Loucy (cell line): Measurements from ENCODE around the gene RPL31.

Source experiments
- H2AFZ ChIP-seq: fragments of 200-600 bp; sonication (generic); 2 replicates; pipeline ENCODE4 v1.6.0; 2016; ENCODE audit warnings: antibody characterized with exemption, mild to moderate bottlenecking, low read length, moderate library complexity
- H3F3A ChIP-seq: fragments of 200-600 bp; 2 replicates; pipeline ENCODE4 v1.6.0; 2016; ENCODE audit warnings: antibody characterized with exemption, low read depth, mild to moderate bottlenecking
- H3K27me3 ChIP-seq: fragments of 200-600 bp; sonication (generic); 2 replicates; pipeline ENCODE4 v1.6.1; 2014; ENCODE audit warnings: low read length, mild to moderate bottlenecking; ENCODE audit not compliant: insufficient read depth, poor library complexity, severe bottlenecking
- H3K36me3 ChIP-seq: fragments of 200-600 bp; sonication (generic); 2 replicates; pipeline ENCODE4 v1.6.1; 2016; ENCODE audit warnings: low read length; ENCODE audit not compliant: insufficient read depth
- H3K4me1 ChIP-seq: fragments of 200-600 bp; sonication (generic); 2 replicates; pipeline ENCODE4 v1.5.1; 2014; ENCODE audit warnings: low read length, mild to moderate bottlenecking; ENCODE audit not compliant: insufficient read depth, poor library complexity, severe bottlenecking
- H3K4me2 ChIP-seq: fragments of 200-600 bp; sonication (generic); 2 replicates; pipeline ENCODE4 v1.6.0; 2014; ENCODE audit warnings: antibody characterized with exemption, low read length, low read depth, mild to moderate bottlenecking; ENCODE audit not compliant: poor library complexity, severe bottlenecking
- H3K4me3 ChIP-seq: fragments of 200-600 bp; sonication (generic); 2 replicates; pipeline ENCODE4 v1.5.1; 2014; ENCODE audit warnings: low read length, mild to moderate bottlenecking, mixed read lengths; ENCODE audit not compliant: poor library complexity, severe bottlenecking
- H3K79me2 ChIP-seq: fragments of 200-600 bp; sonication (generic); 2 replicates; pipeline ENCODE4 v1.6.1; 2014; ENCODE audit warnings: low read length; ENCODE audit not compliant: insufficient read depth
- H3K9ac ChIP-seq: fragments of 200-600 bp; sonication (generic); 2 replicates; pipeline ENCODE4 v1.6.0; 2014; ENCODE audit warnings: mild to moderate bottlenecking, low read depth, low read length, moderate library complexity; ENCODE audit not compliant: poor library complexity, severe bottlenecking
- H3K9me2 ChIP-seq: fragments of 200-600 bp; sonication (generic); replicated peaks from 2 replicates; pipeline ENCODE4 v1.6.1; 2016; ENCODE audit warnings: low read depth, low read length, mixed read lengths
- H3K9me3 ChIP-seq: fragments of 200-600 bp; sonication (generic); 2 replicates; pipeline ENCODE4 v1.6.1; 2014; ENCODE audit warnings: mild to moderate bottlenecking, antibody characterized with exemption, low read length, low read depth; ENCODE audit not compliant: insufficient read depth
- H4K20me1 ChIP-seq: fragments of 200-600 bp; sonication (generic); 2 replicates; pipeline ENCODE4 v1.6.0; 2014; ENCODE audit warnings: antibody characterized with exemption, low read length, mild to moderate bottlenecking; ENCODE audit not compliant: insufficient read depth, poor library complexity, severe bottlenecking
- EZH2phosphoT487 ChIP-seq: fragments of 200-600 bp; IDR thresholded peaks from 2 replicates; pipeline ENCODE4 v1.6.1; 2018; ENCODE audit warnings: antibody characterized with exemption, mild to moderate bottlenecking, moderate library complexity, borderline replicate concordance
- TF ChIP-seq, protein P1 (sequence below): fragments of 200-600 bp; sonication (generic); conservative IDR thresholded peaks from 2 replicates; pipeline ENCODE4 v1.5.1; 2014; ENCODE audit warnings: mild to moderate bottlenecking, antibody characterized with exemption, low read length

Gene RPL31

DNA sequence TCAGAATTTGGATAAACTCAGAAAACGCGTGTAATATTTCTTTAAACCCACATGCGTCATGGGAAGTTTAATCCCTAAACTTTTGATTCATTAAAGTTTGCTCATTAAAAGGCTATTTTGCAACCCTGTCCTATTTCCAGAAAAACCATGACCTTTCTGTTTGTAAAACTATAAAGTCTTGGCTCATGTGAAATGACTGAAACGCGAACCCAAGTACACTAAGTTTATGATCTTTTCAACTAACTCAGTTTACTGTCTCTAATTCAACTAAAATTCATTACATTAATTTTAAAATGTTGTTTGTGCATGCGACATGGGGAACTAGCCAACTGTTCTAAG, 3.9 kb upstream of the RPL31 start:
- Histone ChIP-seq H3K4me1 (no peaks in the 10 kb centered on the region), H3K9me3 (no peaks in the 10 kb centered on the region), H3F3A (no peaks in the 10 kb centered on the region), H3K79me2 (peaks cover 11% of the 10 kb centered on the region), H3K9ac (no peak overlapping the region), H3K27me3 (peaks cover 59% of the 10 kb centered on the region), H3K9me2 (no peaks in the 10 kb centered on the region), H3K4me2 (no peak overlapping the region), H3K36me3 (no peaks in the 10 kb centered on the region), H2AFZ (no peak overlapping the region), H4K20me1 (peaks cover 6% of the 10 kb centered on the region), H3K4me3 (no peak overlapping the region)
- TF ChIP-seq EZH2phosphoT487: no peak
- TF ChIP-seq, protein P1, sequence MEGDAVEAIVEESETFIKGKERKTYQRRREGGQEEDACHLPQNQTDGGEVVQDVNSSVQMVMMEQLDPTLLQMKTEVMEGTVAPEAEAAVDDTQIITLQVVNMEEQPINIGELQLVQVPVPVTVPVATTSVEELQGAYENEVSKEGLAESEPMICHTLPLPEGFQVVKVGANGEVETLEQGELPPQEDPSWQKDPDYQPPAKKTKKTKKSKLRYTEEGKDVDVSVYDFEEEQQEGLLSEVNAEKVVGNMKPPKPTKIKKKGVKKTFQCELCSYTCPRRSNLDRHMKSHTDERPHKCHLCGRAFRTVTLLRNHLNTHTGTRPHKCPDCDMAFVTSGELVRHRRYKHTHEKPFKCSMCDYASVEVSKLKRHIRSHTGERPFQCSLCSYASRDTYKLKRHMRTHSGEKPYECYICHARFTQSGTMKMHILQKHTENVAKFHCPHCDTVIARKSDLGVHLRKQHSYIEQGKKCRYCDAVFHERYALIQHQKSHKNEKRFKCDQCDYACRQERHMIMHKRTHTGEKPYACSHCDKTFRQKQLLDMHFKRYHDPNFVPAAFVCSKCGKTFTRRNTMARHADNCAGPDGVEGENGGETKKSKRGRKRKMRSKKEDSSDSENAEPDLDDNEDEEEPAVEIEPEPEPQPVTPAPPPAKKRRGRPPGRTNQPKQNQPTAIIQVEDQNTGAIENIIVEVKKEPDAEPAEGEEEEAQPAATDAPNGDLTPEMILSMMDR: no peak

DNA sequence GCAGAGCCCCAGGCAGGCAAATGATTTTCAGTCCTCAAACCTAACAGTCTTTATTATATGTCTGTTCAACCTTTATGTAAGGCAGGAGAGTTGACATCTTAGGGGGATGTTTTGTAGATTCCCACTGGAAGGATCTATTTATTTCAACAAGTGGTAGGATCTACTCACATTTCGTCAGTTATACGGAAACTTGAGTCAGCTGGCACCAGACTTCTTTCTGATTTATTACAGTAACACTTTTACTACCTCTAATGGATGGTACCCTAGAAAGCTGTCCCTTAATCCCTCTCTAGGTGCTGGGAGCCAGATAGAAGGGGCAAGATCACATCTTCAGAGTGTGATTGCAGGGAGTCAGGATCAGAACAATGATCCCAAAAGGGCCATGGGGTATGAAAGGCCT, 2.1 kb upstream of the RPL31 start:
- TF ChIP-seq, protein P1: no peak
- peaks cover 5% of the 10 kb centered on the region for H3K4me1 ChIP-seq
- H3F3A ChIP-seq: no peaks in the 10 kb centered on the region
- peaks cover 29% of the 10 kb centered on the region for H3K79me2 ChIP-seq
- no peaks in the 10 kb centered on the region for H3K9me3 ChIP-seq
- H4K20me1 ChIP-seq: peaks cover 24% of the 10 kb centered on the region
- H3K4me2 ChIP-seq: no peak overlapping the region
- no peak overlapping the region for H3K4me3 ChIP-seq
- H2AFZ ChIP-seq: no peak overlapping the region
- H3K9ac ChIP-seq: no peak overlapping the region
- no peaks in the 10 kb centered on the region for H3K9me2 ChIP-seq
- peaks cover 14% of the 10 kb centered on the region; the same call in 1 of the 2 replicates for H3K36me3 ChIP-seq
- H3K27me3 ChIP-seq: peaks cover 59% of the 10 kb centered on the region

DNA sequence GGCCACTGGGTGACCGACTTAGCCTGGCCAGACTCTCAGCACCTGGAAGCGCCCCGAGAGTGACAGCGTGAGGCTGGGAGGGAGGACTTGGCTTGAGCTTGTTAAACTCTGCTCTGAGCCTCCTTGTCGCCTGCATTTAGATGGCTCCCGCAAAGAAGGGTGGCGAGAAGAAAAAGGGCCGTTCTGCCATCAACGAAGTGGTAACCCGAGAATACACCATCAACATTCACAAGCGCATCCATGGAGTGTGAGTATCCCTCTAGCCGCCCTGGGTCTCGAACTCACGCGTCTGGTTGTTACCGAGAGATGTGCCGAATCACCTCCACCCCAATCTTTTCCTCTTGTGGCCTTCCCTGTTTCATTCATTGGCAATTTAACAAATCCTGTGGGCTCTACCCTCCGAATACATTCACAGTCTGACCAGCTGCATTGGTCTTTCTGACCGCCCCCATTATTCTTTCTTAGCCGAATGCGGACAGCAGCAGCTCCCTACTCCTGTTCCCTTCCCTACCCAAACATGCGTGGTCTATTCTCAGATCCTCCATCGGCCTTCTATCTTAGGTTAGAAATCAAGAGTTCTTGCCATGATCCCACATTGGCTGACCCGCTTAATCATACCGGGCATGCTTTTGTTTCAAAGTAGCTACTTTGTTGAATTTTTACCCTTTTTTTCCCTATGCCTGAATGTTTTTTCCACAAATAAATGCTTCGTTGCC, 631 bp downstream of the RPL31 start:
- H3K9me2 ChIP-seq: no peaks in the 10 kb centered on the region
- H3K79me2 ChIP-seq: peaks cover 45% of the 10 kb centered on the region
- peak overlapping the region; percentile 84 for H3K4me3 ChIP-seq
- peak overlapping the region; percentile 82 for H3K4me2 ChIP-seq
- peaks cover 39% of the 10 kb centered on the region; the same call in 1 of the 2 replicates for H3K36me3 ChIP-seq
- H3K4me1 ChIP-seq: peaks cover 18% of the 10 kb centered on the region
- H2AFZ ChIP-seq: no peak overlapping the region
- peak overlapping the region; percentile 90 for H3K9ac ChIP-seq
- peaks cover 33% of the 10 kb centered on the region for H4K20me1 ChIP-seq
- no peaks in the 10 kb centered on the region for H3F3A ChIP-seq
- TF ChIP-seq, protein P1: no peak
- no peak for TF ChIP-seq EZH2phosphoT487
- no peaks in the 10 kb centered on the region for H3K9me3 ChIP-seq
- H3K27me3 ChIP-seq: peaks cover 46% of the 10 kb centered on the region
